Endometrial microvascular endothelial cells (primary cell): ENCODE data around the gene SMPX. TPM values are rescaled to one million over a fixed set of nuclear protein-coding genes. Genes with fewer than 3 reads are reported as not detected.
"Not testable (repeated sequence)": the region's sequence is repeated elsewhere in the genome, so short reads cannot be mapped to it uniquely, and the experiment has no call there.

Experiments used
- in situ Hi-C: cut with HindIII; loops from 2 replicates; pipeline ENCODE4 v1.10.0; 2017; ENCODE audit warnings: low sequenced_read_pairs, low pct_unique_long_range_greater_than_20kb; ENCODE audit errors: inconsistent ontology term
- total RNA-seq: library from RNA; depleted of rRNA; stranded (reverse); fragments of >200 nt; gene quantifications from one replicate; pipeline ENCODE4 v1.2.3, GENCODE V29; 2015; ENCODE audit errors: inconsistent ontology term

Gene SMPX
- not detected for total RNA-seq

DNA sequence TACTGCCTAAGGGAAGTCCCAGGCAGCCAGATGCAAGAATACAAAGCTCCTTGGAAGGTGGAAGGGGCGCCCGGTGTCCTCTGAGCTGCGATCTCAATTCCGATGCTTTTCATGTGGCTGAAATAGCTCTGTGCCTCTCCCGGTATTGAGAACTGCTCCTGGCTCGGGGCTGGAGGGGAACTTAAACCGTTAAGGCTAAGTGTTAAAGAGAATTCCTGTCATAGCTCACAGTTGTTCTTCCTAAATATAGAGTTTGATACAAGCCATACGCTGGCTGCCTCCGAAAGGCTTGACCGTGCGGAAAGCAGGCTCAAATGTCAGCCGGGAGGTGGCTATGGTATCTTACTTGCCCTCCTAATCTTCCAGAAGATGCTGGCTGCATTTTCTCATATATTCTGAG lies at the start of gene SMPX:
Gene SMPX (minus strand): TSS at position 157 of the 400 bp plus-strand sequence. CDS start 3,826 bp downstream, outside the sequence.
- in situ Hi-C loops, result no loop called here

- in situ Hi-C loops, result no loop called here
These were observed 48.8 kb upstream of the SMPX start for GRCh38 chrX:21806691-21807090.

DNA sequence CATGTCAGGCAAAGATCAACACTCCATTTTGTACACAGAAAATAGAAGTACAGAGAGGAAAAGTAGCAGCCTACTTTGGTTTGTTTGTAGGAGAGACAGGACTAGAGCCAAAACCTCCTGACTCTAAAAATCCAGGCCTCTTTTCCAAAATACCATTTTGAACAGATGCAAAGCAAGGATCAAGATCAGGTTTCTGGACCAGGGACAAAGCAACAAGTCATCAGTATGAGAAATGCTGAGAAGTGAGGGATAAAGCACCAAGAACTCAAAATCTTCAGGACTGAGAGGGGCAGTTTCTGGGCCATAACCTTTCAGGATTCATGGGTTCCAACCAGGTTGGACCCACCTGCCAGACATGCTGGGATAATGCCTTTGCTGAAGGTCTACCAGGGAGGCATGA lies 44.9 kb upstream of the SMPX start:
- in situ Hi-C loops, result no loop called here

GRCh38 chrX:21802054-21802670 lies 44.2 kb upstream of the SMPX start:
- in situ Hi-C loops, result no loop called here

- in situ Hi-C loops, result no loop called here
These were observed 42.4 kb upstream of the SMPX start for GRCh38 chrX:21800344-21800770.

- in situ Hi-C loops, result no loop called here
These were observed 41.9 kb upstream of the SMPX start for GRCh38 chrX:21799767-21800166.

DNA sequence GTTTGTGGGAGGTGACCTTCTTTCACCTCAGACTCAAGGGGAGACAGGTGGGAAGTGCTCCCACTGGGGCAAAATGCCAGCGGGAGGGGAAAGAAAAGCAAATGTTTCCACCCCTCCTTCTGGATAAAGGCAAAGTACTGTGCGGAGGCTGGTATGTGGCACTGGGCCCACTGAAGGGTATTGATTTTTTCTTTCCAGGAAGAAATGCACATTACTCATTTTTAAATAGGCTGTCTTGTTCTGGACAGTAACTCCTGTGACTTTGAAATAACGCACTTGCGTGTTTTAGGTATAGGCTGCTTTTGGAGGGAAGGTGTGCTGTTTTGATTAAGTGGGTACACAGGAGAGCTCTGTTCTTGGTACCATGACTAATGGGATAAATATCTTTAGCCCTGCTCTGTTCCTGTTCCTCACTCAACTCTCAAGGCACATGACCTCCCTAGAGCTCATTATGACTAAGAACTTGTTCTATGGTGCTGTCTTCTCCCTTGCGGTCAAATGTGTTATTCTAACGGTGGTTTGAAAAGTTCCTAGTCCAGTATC lies 40.8 kb upstream of the SMPX start:
- in situ Hi-C loops, result no loop called here

DNA sequence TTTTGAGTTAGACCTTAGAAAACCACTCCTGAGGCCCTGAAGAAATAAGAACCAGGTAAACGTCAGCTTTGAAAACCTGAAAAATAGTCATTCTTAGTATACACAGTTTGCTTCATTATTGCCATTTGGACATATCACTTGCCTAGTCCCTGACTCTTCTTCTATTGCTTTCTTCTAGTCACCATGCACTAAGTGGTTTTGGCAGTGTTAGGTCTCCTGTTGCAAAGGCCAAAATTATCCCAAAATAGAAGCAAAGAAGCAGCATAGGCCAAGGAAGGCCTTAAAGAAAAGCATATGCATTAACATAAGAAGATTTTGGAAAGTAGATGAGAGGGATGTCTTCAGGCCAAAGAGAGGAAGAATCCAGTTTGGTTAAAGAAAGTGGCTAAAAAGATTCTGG lies 24.1 kb upstream of the SMPX start:
- in situ Hi-C loops, result no loop called here

GRCh38 chrX:21781525-21781924 lies 23.6 kb upstream of the SMPX start:
- in situ Hi-C loops, result no loop called here

DNA sequence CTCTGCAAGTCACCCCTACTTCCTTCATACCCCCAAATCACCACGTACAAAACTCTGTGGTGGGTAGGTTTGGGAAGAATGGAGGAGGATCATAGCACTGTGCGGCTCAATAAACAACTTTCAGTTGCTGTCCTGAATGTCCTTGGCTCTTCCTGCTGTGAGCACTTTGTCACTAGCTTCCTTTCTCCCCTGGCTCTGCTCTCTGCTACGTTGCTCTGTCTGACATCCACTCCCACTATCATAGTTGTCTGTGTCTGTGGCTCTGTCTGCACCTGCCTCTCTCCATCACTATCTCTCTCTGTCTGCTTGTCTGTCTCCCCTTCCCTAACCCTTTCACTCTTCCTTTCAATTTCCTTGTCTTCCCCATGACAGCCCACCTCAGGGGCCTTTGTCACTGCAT lies 21.2 kb upstream of the SMPX start:
- in situ Hi-C loops, result no loop called here

DNA sequence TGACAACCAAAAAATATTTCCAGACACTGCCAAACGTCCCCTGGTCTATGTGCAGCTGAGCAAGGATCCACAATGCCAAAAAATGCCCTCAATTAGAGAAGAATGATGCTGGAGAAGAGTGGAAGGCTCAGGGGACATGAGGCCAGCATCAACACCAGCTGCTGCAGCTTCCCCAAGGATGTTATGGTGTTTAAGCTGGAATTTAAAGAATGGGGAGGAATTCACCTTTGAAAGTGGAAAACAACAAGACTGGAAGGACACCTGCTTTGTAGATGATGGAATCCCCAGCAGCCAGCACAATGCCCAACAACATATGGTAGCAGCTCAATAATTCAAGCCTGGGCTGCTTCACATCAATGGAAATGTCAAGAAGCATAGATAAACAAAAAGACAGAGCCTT lies 20.3 kb upstream of the SMPX start:
- in situ Hi-C loops, result no loop called here

- in situ Hi-C loops, result not testable (repeated sequence)
These were observed 17.2 kb upstream of the SMPX start for GRCh38 chrX:21775128-21775527.

DNA sequence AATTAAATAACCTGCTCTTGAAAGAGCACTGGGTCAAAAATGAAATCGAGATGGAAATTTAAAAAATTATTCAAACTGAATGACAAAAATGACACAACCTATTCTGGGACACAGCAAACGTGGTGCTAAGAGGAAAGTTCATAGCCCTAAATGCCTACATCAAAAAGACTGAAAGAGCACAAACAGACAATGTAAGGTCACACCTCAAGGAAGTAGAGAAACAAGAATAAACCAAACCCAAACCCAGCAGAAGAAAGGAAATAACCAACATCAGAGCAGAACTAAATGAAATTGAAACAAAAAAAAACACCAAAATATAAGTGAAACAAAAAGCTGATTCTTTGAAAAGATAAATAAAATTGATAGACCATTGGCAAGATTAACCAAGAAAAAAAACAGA lies 15.1 kb upstream of the SMPX start:
- in situ Hi-C loops, result not testable (repeated sequence)

GRCh38 chrX:21770631-21771321 lies 12.9 kb upstream of the SMPX start:
- in situ Hi-C loops, result no loop called here

DNA sequence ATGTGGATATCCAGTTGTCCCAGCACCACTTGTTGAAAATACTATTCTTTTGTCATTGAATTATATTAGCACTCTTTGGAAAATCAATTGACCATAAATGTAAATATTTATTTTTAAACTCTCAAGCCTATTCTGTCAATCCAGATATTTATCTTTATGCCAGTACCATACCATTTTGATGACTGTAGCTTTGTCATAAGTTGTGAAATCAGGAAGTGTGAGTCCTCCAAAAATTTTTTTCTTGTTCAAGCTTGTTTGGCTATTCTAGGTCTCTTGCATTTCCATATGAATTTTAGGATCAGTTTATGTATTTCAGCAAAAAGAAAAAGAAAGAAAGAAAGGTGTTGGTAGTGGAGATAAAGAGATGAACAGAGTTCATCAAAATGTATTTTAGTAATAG lies 8.2 kb upstream of the SMPX start:
- in situ Hi-C loops, result no loop called here

DNA sequence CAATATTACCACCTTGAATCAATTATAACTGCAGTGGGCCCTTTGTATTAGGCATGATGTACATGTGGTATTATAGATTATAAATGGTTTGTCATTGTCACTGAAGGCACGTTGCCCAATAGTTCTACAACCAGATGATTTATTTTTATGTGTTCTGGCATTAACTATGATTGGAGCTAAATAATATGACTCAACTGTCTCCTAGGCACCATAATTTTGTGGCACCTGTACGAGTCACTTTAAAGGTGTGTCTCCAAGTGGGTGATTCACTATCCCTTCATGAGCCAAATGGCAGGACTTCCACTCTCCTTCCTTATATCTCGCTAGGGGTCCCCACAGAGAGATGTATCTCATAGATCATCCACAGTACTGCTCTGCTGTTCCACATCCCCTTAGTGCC lies 6.1 kb upstream of the SMPX start:
- in situ Hi-C loops, result no loop called here

DNA sequence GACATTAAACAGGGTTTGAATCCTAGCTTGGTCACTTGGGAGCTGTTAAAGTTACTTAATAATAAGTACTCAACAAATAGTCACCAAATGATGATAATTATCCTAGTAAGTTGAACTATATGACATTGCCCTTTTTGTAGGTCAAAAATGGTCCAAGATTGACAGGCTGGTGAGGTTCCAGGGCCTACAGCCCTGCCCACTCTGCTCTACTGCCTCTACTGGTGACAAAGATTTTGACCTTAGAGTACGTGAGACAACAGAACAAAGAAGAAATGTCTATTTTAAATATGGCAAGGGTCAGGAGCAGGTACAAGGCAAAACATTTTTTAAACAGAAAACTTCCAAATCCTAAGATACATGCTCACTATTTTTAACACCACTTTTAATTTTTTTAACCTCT lies 572 bp upstream of the SMPX start:
- in situ Hi-C loops, result no loop called here

GRCh38 chrX:21756785-21757529 lies 959 bp downstream of the SMPX start:
- in situ Hi-C loops, result no loop called here

DNA sequence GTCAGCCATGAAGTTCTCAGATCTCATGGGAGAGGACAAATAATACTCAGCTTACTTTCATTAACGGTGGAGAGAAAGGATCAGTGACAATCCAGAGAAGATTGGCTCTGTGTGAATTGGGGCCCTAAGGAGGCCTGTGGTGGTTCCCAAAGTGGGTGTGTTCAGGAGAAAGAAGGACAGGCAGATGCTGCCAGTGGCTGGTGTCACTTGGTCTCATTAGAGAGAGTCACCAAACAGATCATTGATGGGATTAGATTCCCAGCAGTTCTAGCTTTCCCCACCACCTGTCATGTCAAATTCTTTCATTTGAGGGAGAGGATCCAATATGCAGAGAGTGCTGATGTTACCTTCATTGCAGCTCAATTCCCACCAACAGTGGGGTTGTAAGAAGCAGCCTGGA lies 8.0 kb downstream of the SMPX start:
- in situ Hi-C loops, result no loop called here

DNA sequence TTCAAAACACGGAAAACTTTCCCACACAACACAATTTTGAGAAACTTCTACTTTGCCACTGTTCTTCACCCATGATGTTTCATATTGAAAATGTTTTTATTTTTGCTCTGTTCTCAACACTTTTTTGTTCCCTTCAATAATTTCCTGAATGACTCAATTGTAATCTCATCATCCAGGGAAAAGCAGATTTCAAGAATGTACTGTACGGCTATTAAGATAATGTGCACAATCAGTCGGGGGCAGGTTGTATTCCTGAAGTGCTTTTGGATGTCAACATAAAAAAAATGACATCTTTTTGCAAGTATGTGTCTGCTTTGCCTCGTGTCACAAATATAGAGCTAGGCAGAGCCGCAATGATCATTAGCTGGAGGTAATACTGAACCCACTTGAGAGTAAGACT lies 9.7 kb downstream of the SMPX start:
- in situ Hi-C loops, result no loop called here
